Osteoblast (primary cell): ENCODE results near the gene EIF4E2. TPM values are rescaled to one million over a fixed set of nuclear protein-coding genes. Genes with fewer than 3 reads are reported as not detected.

Experiments used
- DNase-seq: peaks from one replicate; pipeline ENCODE4 v3.0.0; 2011; ENCODE audit warnings: low spot score, mixed read lengths; ENCODE audit not compliant: insufficient read length; ENCODE audit errors: missing footprints
- H2AFZ ChIP-seq: 2 replicates; pipeline ENCODE4 v1.6.0; 2011; ENCODE audit warnings: mild to moderate bottlenecking, low read length
- H3K27ac ChIP-seq: 2 replicates; pipeline ENCODE4 v1.5.1; 2011; ENCODE audit warnings: mild to moderate bottlenecking, low read depth, low read length, moderate library complexity
- H3K27me3 ChIP-seq: 2 replicates; pipeline ENCODE4 v1.6.0; 2012; ENCODE audit warnings: mild to moderate bottlenecking, control low read depth, inconsistent platforms, low read length, moderate library complexity; ENCODE audit not compliant: insufficient read depth
- H3K36me3 ChIP-seq: 2 replicates; pipeline ENCODE4 v1.5.1; 2011; ENCODE audit warnings: mild to moderate bottlenecking, low read length, control low read depth, moderate library complexity; ENCODE audit not compliant: insufficient read depth
- H3K4me1 ChIP-seq: 2 replicates; pipeline ENCODE4 v1.5.1; 2011; ENCODE audit warnings: mild to moderate bottlenecking, low read length, control low read depth, moderate library complexity; ENCODE audit not compliant: insufficient read depth
- H3K4me2 ChIP-seq: 2 replicates; pipeline ENCODE4 v1.6.0; 2011; ENCODE audit warnings: mild to moderate bottlenecking, low read length; ENCODE audit not compliant: insufficient read depth
- H3K4me3 ChIP-seq: fragments of 200-600 bp; sonication (generic); 3 replicates; pipeline ENCODE4 v1.5.1; 2012; ENCODE audit warnings: mild to moderate bottlenecking, low read length, inconsistent platforms; ENCODE audit not compliant: insufficient read depth
- H3K79me2 ChIP-seq: 2 replicates; pipeline ENCODE4 v1.6.0; 2012; ENCODE audit warnings: mild to moderate bottlenecking, low read length, control low read depth, inconsistent platforms; ENCODE audit not compliant: insufficient read depth
- H3K9me3 ChIP-seq: 2 replicates; pipeline ENCODE4 v1.5.1; 2011; ENCODE audit warnings: low read depth, low read length, control low read depth
- H4K20me1 ChIP-seq: 2 replicates; pipeline ENCODE4 v1.6.0; 2012; ENCODE audit warnings: mild to moderate bottlenecking, low read length, control low read depth; ENCODE audit not compliant: insufficient read depth
- total RNA-seq: library from RNA; depleted of rRNA; stranded (reverse); fragments of >200 nt; gene quantifications from 2 replicates; pipeline ENCODE4 v1.2.3, GENCODE V29; 2012
- TF ChIP-seq, protein P1 (sequence below): IDR thresholded peaks from 2 replicates; pipeline ENCODE4 v1.5.1; 2011; ENCODE audit warnings: mild to moderate bottlenecking, low read depth, low read length, moderate library complexity; ENCODE audit errors: extremely low read depth

The EIF4E2 gene
- total RNA-seq, 1 donor = 70.6 TPM

DNA sequence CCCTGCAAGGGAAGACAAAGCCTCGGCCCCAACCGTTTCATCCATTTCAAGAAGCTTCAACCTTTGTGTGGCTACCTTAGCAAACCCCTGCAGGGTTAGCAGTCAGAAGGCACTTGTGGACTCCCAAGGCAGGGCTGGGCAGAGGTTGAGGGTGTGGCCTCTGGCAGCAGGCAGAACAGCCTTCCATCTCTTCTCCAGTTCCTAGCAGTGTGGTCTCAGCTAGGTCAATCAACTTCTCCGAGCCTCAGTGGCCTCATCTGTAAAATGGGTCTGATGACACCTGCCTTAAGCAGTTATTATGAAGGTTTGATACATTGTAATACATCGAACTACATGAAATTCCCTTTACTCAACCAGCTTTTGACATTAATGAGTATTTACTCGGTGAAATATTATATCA is 37.1 kb upstream of the EIF4E2 start:
- DNase-seq = no peak
- Histone ChIP-seq H3K36me3 (no peaks in the 10 kb centered on the region), H3K79me2 (no peaks in the 10 kb centered on the region), H3K4me2 (no peak overlapping the region), H3K4me3 (no peak overlapping the region), H4K20me1 (no peaks in the 10 kb centered on the region), H3K4me1 (no peaks in the 10 kb centered on the region), H2AFZ (no peak overlapping the region), H3K27me3 (peaks cover 27% of the 10 kb centered on the region), H3K27ac (no peak overlapping the region), H3K9me3 (no peaks in the 10 kb centered on the region)
- TF ChIP-seq, protein P1, sequence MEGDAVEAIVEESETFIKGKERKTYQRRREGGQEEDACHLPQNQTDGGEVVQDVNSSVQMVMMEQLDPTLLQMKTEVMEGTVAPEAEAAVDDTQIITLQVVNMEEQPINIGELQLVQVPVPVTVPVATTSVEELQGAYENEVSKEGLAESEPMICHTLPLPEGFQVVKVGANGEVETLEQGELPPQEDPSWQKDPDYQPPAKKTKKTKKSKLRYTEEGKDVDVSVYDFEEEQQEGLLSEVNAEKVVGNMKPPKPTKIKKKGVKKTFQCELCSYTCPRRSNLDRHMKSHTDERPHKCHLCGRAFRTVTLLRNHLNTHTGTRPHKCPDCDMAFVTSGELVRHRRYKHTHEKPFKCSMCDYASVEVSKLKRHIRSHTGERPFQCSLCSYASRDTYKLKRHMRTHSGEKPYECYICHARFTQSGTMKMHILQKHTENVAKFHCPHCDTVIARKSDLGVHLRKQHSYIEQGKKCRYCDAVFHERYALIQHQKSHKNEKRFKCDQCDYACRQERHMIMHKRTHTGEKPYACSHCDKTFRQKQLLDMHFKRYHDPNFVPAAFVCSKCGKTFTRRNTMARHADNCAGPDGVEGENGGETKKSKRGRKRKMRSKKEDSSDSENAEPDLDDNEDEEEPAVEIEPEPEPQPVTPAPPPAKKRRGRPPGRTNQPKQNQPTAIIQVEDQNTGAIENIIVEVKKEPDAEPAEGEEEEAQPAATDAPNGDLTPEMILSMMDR = no peak

DNA sequence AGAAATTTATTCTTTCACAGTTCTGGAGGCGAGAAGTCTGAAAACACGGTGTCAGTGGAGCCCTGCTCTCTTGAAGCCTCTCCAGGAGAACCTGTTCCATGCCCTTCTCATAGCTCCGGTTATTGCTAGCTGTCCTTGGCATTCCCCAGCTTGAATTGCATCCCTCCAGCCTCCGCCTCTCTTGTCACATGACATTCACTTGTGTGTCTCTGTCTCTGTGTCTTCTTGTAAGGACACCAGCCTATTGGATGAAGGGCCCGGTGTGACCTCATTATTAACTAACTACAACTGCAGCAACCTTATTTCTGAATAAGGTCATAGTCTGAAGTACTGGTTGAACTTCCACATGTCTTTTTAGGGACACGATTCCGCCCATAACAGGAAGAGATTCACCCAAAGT is 34.9 kb upstream of the EIF4E2 start:
- DNase-seq = no peak
- Histone ChIP-seq H3K9me3 (no peaks in the 10 kb centered on the region), H3K4me3 (no peak overlapping the region), H3K79me2 (no peaks in the 10 kb centered on the region), H2AFZ (no peak overlapping the region), H3K27me3 (peaks cover 29% of the 10 kb centered on the region), H3K4me1 (no peaks in the 10 kb centered on the region), H3K36me3 (no peaks in the 10 kb centered on the region), H3K4me2 (no peak overlapping the region), H3K27ac (no peak overlapping the region), H4K20me1 (no peaks in the 10 kb centered on the region)
- TF ChIP-seq, protein P1 = no peak

DNA sequence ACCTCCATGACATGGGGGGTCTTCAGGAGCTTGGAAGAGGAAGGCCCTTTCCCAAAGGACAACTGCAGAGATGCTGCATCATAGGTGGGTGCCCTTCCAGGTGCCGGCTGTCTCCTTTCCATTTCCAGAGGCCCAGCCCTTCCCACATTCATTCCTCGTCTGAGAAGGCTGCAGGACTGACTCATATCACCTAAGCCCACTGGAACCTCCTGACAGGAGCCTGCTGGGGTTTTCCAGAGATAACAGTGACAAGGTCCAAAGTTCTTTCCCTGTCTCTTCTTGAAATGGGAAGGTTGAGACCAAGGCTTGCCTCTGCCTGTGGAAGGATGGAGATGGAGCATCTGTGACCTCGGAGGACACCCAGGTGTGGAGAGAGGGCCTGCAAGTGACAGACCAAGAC is 33.9 kb upstream of the EIF4E2 start:
- Histone ChIP-seq H3K4me3 (no peak overlapping the region), H2AFZ (no peak overlapping the region), H3K4me1 (no peaks in the 10 kb centered on the region), H3K36me3 (no peaks in the 10 kb centered on the region), H3K27ac (no peak overlapping the region), H3K27me3 (peaks cover 38% of the 10 kb centered on the region), H3K4me2 (no peak overlapping the region), H4K20me1 (peaks cover 3% of the 10 kb centered on the region), H3K9me3 (no peaks in the 10 kb centered on the region), H3K79me2 (no peaks in the 10 kb centered on the region)
- DNase-seq = no peak
- TF ChIP-seq, protein P1 = no peak

DNA sequence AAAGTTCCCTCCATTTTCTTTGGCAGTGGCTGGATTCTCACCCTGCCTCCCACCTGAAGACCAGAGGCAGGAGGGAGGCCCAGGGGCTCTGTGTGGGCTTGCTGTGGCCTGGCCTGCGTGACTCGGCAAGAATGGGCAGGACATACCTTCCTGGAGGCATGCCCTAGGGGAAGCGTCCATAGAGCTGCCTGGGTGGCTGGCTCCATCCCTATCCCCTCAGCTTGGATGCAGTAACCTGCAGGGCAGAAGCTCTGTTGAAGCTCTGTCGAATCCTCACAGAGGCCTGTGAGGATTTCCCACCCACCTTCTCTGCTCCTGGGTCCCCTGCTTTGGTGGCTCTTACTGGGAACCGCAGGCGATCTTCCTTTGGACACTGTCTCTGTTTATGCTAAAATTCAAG is 31.6 kb upstream of the EIF4E2 start:
- no peaks in the 10 kb centered on the region for H3K36me3 ChIP-seq
- no peak overlapping the region for H2AFZ ChIP-seq
- H4K20me1 ChIP-seq = peaks cover 4% of the 10 kb centered on the region
- H3K27me3 ChIP-seq = peaks cover 50% of the 10 kb centered on the region
- no peak overlapping the region for H3K4me2 ChIP-seq
- H3K4me3 ChIP-seq = no peak overlapping the region
- H3K27ac ChIP-seq = no peak overlapping the region
- H3K79me2 ChIP-seq = no peaks in the 10 kb centered on the region
- TF ChIP-seq, protein P1 = no peak
- no peaks in the 10 kb centered on the region for H3K9me3 ChIP-seq
- H3K4me1 ChIP-seq = no peaks in the 10 kb centered on the region
- no peak for DNase-seq
